HEK293 (cell line): Measurements from ENCODE around the gene BTBD6.
"Not testable (repeated sequence)": the region's sequence is repeated elsewhere in the genome, so short reads cannot be mapped to it uniquely, and the experiment has no call there.

Experiments
- CTCF ChIA-PET: fragments of 350-600 bp; formaldehyde crosslinking; extraction: SDS; loops from one replicate; lab custom pipeline; 2021; ENCODE audit warnings: antibody characterized with exemption; lab: Yijun Ruan, JAX
- POLR2A ChIA-PET: fragments of 300-600 bp; formaldehyde crosslinking; extraction: SDS; loops from one replicate; lab custom pipeline; 2020; ENCODE audit warnings: antibody characterized with exemption, inconsistent platforms; lab: Yijun Ruan, JAX
- H3K27ac ChIP-seq: fragments of 200-500 bp; sonication (Bioruptor generic); 2 replicates; pipeline ENCODE4 v1.5.1; 2014; ENCODE audit warnings: low read depth, low read length, control low read depth, inconsistent platforms; ENCODE audit errors: extremely low read depth
- H3K36me3 ChIP-seq, 2 experiments: fragments of 200-500 bp in 1 of 2; sonication (Bioruptor generic) in 1 of 2; 1 replicate in 1 of 2; 2 replicates in 1 of 2; pipeline ENCODE4 v1.5.1; 2014 to 2017; ENCODE audit warnings: inconsistent platforms in 2 of 2, low read length in 2 of 2; ENCODE audit not compliant: control insufficient read depth in 2 of 2, insufficient read depth in 1 of 2
- H3K4me1 ChIP-seq: fragments of 200-500 bp; sonication (Bioruptor generic); 2 replicates; pipeline ENCODE4 v1.5.1; 2014; ENCODE audit warnings: mild to moderate bottlenecking, low read length, inconsistent platforms; ENCODE audit not compliant: control insufficient read depth, insufficient read depth
- H3K4me3 ChIP-seq: 2 replicates; pipeline ENCODE4 v1.5.1; 2011; ENCODE audit warnings: low read depth, mild to moderate bottlenecking, control low read depth, low read length, moderate library complexity
- H3K9me3 ChIP-seq: fragments of 200-500 bp; sonication (Bioruptor generic); 2 replicates; pipeline ENCODE4 v1.5.1; 2014; ENCODE audit warnings: low read depth, low read length, inconsistent platforms; ENCODE audit not compliant: control insufficient read depth, insufficient read depth
- HOXC10 ChIP-seq: sonication (generic); formaldehyde crosslinking; IDR thresholded peaks from 2 replicates; pipeline ENCODE4 v1.8.1; 2023; ENCODE audit warnings: mild to moderate bottlenecking, missing genetic modification reagents
- TCF7L2 ChIP-seq: IDR thresholded peaks from 2 replicates; pipeline ENCODE4 v1.6.1; 2011; ENCODE audit warnings: low read depth, mild to moderate bottlenecking, inconsistent platforms, low read length, moderate library complexity, borderline replicate concordance
- ZIC2 ChIP-seq: fragments of 450-650 bp; formaldehyde crosslinking; IDR thresholded peaks from 2 replicates; pipeline ENCODE4 v1.5.1; 2016; ENCODE audit warnings: missing biosample characterization, missing genetic modification characterization
- ZNF114 ChIP-seq: fragments of 450-650 bp; formaldehyde crosslinking; IDR thresholded peaks from 2 replicates; pipeline ENCODE4 v1.5.0; 2017; ENCODE audit warnings: missing biosample characterization, missing genetic modification characterization
- ZNF121 ChIP-seq: fragments of 450-650 bp; formaldehyde crosslinking; IDR thresholded peaks from 2 replicates; pipeline ENCODE4 v1.5.1; 2016; ENCODE audit warnings: missing biosample characterization, missing genetic modification characterization
- ZNF202 ChIP-seq: fragments of 450-650 bp; formaldehyde crosslinking; IDR thresholded peaks from 2 replicates; pipeline ENCODE4 v1.5.1; 2016; ENCODE audit warnings: missing biosample characterization, missing genetic modification characterization, borderline replicate concordance
- ZNF211 ChIP-seq: fragments of 450-650 bp; formaldehyde crosslinking; IDR thresholded peaks from 2 replicates; pipeline ENCODE4 v1.5.1; 2016; ENCODE audit warnings: low read depth, missing biosample characterization, missing genetic modification characterization
- ZNF280C ChIP-seq: fragments of 450-650 bp; formaldehyde crosslinking; IDR thresholded peaks from 2 replicates; pipeline ENCODE4 v1.5.1; 2016; ENCODE audit warnings: missing biosample characterization, missing genetic modification characterization
- ZNF335 ChIP-seq: fragments of 450-650 bp; formaldehyde crosslinking; conservative IDR thresholded peaks from 2 replicates; pipeline ENCODE4 v1.5.1; 2016; ENCODE audit warnings: missing biosample characterization, missing genetic modification characterization
- ZNF394 ChIP-seq: fragments of 450-650 bp; formaldehyde crosslinking; IDR thresholded peaks from 2 replicates; pipeline ENCODE4 v1.5.1; 2016; ENCODE audit warnings: missing biosample characterization, missing genetic modification characterization, mild to moderate bottlenecking, moderate library complexity, borderline replicate concordance
- ZNF514 ChIP-seq: fragments of 450-650 bp; formaldehyde crosslinking; IDR thresholded peaks from 2 replicates; pipeline ENCODE4 v1.5.1; 2016; ENCODE audit warnings: missing biosample characterization, missing genetic modification characterization
- TF ChIP-seq, protein P1 (sequence below): fragments of 450-650 bp; formaldehyde crosslinking; IDR thresholded peaks from 2 replicates; pipeline ENCODE4 v1.5.1; 2017; ENCODE audit warnings: missing biosample characterization, missing genetic modification characterization

The BTBD6 gene

DNA sequence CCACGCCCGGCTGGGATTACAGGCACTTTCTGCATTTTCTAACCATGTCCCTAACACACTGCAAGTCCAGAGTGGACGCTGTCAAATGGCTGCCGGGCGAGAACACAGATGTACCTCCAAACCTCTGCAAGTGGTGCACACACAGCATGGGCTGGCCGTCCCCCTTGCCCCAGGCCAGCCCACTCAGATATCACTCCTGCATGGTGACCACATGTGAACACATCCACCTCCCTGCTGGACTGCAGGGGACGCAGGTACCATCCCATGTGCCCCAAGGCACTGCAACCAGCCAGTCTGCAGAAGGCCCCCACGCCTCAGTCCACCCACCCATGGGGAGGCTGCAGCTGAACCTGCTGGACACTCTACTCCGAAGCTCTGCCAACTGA lies 38.4 kb downstream of the BTBD6 start:
- POLR2A ChIA-PET, result no interaction called here
- TF ChIP-seq HOXC10, result no peak
- TF ChIP-seq, protein P1, sequence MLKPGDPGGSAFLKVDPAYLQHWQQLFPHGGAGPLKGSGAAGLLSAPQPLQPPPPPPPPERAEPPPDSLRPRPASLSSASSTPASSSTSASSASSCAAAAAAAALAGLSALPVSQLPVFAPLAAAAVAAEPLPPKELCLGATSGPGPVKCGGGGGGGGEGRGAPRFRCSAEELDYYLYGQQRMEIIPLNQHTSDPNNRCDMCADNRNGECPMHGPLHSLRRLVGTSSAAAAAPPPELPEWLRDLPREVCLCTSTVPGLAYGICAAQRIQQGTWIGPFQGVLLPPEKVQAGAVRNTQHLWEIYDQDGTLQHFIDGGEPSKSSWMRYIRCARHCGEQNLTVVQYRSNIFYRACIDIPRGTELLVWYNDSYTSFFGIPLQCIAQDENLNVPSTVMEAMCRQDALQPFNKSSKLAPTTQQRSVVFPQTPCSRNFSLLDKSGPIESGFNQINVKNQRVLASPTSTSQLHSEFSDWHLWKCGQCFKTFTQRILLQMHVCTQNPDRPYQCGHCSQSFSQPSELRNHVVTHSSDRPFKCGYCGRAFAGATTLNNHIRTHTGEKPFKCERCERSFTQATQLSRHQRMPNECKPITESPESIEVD, result no peak
- no peak for TF ChIP-seq ZNF114 (tag by site-specific recombination)
- TF ChIP-seq TCF7L2, result no peak
- TF ChIP-seq ZNF211 (tag by site-specific recombination), result no peak
- TF ChIP-seq, all 188 proteins: peak for 0
- no peak overlapping the region for H3K27ac ChIP-seq
- CTCF ChIA-PET, result no interaction called here
- no peaks in the 10 kb centered on the region; a peak in 1 of 3 replicates for H3K36me3 ChIP-seq
- H3K9me3 ChIP-seq, result no peaks in the 10 kb centered on the region
- no peak overlapping the region for H3K4me3 ChIP-seq
- no peaks in the 10 kb centered on the region for H3K4me1 ChIP-seq

DNA sequence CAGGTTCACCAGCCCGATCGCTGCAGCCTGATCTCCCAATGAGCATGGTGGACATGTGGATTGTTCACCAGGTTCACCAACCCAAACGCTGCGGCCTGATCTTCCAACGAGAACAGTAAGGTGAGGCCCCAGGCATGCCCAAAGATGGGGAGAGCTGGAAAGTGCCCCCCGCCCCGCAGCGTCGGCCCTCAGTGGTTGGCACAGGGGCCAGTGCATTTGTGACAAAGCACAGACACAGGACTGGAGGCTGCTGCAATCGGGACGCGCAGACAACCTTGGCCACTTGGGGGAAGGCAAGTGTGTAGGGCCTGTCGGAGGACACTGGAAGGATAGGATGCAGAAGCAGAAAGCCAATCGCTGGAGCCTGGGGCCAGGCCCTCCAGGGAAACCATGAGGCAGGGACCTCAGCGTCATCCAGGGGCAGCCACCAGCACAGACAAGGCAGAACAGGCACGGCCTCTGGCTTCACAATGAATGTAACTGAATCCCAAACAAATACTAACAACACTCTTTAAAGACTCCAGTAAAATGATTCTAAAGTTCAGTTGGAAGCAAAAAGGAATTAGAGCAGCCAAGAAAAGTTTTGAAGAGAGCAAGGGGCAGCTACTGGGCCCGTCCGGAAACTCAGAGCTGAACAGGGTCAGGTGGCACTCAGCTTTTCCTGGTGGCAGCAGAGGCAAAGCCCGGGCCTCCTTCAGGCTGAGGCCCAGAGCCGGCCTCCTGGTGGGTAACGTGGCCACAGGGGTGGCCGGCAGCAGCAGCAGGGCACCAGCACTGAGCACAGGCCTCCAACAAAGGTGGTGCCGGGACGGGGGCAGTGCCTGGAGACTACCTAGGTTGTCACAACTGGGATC lies 39.1 kb downstream of the BTBD6 start:
- H3K36me3 ChIP-seq, result no peaks in the 10 kb centered on the region; a peak in 1 of 3 replicates
- TF ChIP-seq ZNF280C (tag by site-specific recombination), result no peak
- TF ChIP-seq ZNF202 (tag by site-specific recombination), result no peak
- TF ChIP-seq ZNF335 (tag by site-specific recombination), result no peak
- 0 out of 2 replicates have a peak, but pooled peaks have one; percentile 23 for TF ChIP-seq ZIC2 (tag by site-specific recombination)
- no peak for TF ChIP-seq ZNF394 (tag by site-specific recombination)
- TF ChIP-seq ZNF514 (tag by site-specific recombination), result no peak
- POLR2A ChIA-PET, result interaction anchor here (0.7 kb wide), 1 partner anchor 14 kb away, joined by 3 read pairs; the partner anchor contains the start of gene BRF1
- no peaks in the 10 kb centered on the region for H3K4me1 ChIP-seq
- no peaks in the 10 kb centered on the region for H3K9me3 ChIP-seq
- CTCF ChIA-PET, result interaction anchor here (0.7 kb wide), 1 partner anchor 9 kb away, joined by 3 read pairs; no protein-coding TSS in a partner anchor
- H3K4me3 ChIP-seq, result no peak overlapping the region
- H3K27ac ChIP-seq, result no peak overlapping the region

GRCh38 chr14:105288936-105289335 lies 40.6 kb downstream of the BTBD6 start:
- H3K9me3 ChIP-seq, POLR2A ChIA-PET: not testable (repeated sequence)
- CTCF ChIA-PET, result interaction anchor here (0.6 kb wide), 1 partner anchor 10 kb away, joined by 3 read pairs; no protein-coding TSS in a partner anchor

More at GRCh38 chr14:105288936-105289335, 40.6 kb downstream of the BTBD6 start:
- H3K4me3 ChIP-seq, H3K4me1 ChIP-seq, H3K36me3 ChIP-seq, H3K27ac ChIP-seq: not testable (repeated sequence)
- peak; percentile 66; the same call in 1 of the 2 replicates for TF ChIP-seq ZNF121 (tag by site-specific recombination)
